Lung (tissue), 12 donors: Measurements from ENCODE around the gene PHACTR1. TPM values are rescaled to one million over a fixed set of nuclear protein-coding genes. Genes with fewer than 3 reads are reported as not detected.

ENCODE experiments used
- ATAC-seq: fragments of 200-7000 bp; cut with Tn5 transposase; one replicate; pipeline ENCODE4 v1.9.1; 2020; ENCODE audit warnings: moderate number of reproducible peaks; ENCODE audit not compliant: insufficient read depth, low FRiP score
- DNase-seq, 3 donors: peaks; one replicate each; pipeline ENCODE4 v3.0.0-alpha.2; 2013 to 2017
- H3K27ac ChIP-seq, 2 donors: one replicate each; pipeline ENCODE4 v1.5.1; 2013; ENCODE audit warnings: mild to moderate bottlenecking in 2 of 2, moderate library complexity in 2 of 2, control low read depth in 1 of 2, inconsistent platforms in 1 of 2, low read depth in 1 of 2, low read length in 1 of 2
- H3K27me3 ChIP-seq, 3 donors: one replicate each; pipeline ENCODE4 v1.5.1; 2013; ENCODE audit warnings: low read length in 2 of 3; ENCODE audit not compliant: control insufficient read depth in 3 of 3, insufficient read depth in 3 of 3
- H3K36me3 ChIP-seq, 4 donors: one replicate each; pipeline ENCODE4 v1.5.1; 2013; ENCODE audit warnings: low read length in 4 of 4, mild to moderate bottlenecking in 1 of 4, moderate library complexity in 1 of 4; ENCODE audit not compliant: control insufficient read depth in 4 of 4, insufficient read depth in 4 of 4
- H3K4me1 ChIP-seq, 5 donors: one replicate each; pipeline ENCODE4 v1.5.1; 2013; ENCODE audit warnings: low read length in 5 of 5, mild to moderate bottlenecking in 2 of 5, moderate library complexity in 1 of 5; ENCODE audit not compliant: control insufficient read depth in 5 of 5, insufficient read depth in 5 of 5
- H3K4me3 ChIP-seq: one replicate; pipeline ENCODE4 v1.5.1; 2013; ENCODE audit warnings: mild to moderate bottlenecking, control low read depth, moderate library complexity
- H3K9ac ChIP-seq, 2 donors: one replicate each; pipeline ENCODE4 v1.5.1; 2013; ENCODE audit warnings: low read length in 2 of 2, control low read depth in 1 of 2; ENCODE audit not compliant: insufficient read depth in 1 of 2
- H3K9me3 ChIP-seq, 4 donors: one replicate each; pipeline ENCODE4 v1.5.1; 2013; ENCODE audit warnings: low read length in 3 of 4, mild to moderate bottlenecking in 1 of 4, moderate library complexity in 1 of 4; ENCODE audit not compliant: control insufficient read depth in 4 of 4, insufficient read depth in 3 of 4
- WGBS, 2 donors: extraction: QIAGEN DNeasy Blood & Tissue Kit; methylation state at CpG; one replicate each; pipeline ENCODE4 v1.1.7; 2013; 5-methylcytosine and 5-hydroxymethylcytosine counted together
- polyA plus RNA-seq, 2 donors: library from polyadenylated mRNA; stranded (reverse); fragments of 200-250 nt; gene quantifications; one replicate each; pipeline ENCODE4 v1.2.1, GENCODE V29; 2013
- total RNA-seq, 2 donors: library from RNA; depleted of rRNA in 1 of 2; stranded (reverse); fragments of >200 nt in 1 of 2; gene quantifications; one replicate each; pipeline ENCODE4 v1.2.1, GENCODE V29; 2014 to 2021
- TF ChIP-seq, protein P1 (sequence below): IDR thresholded peaks from 2 replicates; pipeline ENCODE4 v1.5.1; 2012; ENCODE audit warnings: mild to moderate bottlenecking; ENCODE audit errors: control extremely low read depth, extremely low read depth
- donor health status: control.
- donor health status: control.
- donor health status: Bipolar disorder and iron deficiency.
- donor health status: healthy.
- donor health status: DM: yes; HTN: yes; CAD: no.

The PHACTR1 gene
- total and polyA plus RNA-seq, 4 donors, result 16.3 to 58.8 (median 41.9) TPM

DNA sequence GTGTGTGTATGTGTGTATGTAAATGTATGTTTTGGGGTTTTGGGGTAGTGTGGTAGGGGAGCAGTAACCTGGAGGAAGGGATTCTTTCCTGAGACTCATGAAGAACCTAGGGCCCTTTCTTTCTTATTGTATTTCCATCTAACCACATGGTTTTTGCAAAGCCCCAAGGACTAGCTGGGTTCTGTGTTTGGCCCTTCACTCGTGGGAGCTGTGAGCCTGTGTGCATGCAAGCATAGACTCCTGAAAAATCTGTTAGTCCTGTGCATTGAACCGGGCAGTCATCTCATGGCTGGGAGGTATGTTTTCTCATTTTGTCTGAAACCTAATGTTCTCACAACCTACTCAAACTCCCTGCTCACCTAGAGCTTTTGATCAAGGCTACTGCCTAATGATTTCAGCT, 219.1 kb downstream of the PHACTR1 start:
- WGBS, 2 donors, result 85 to 92% methylated on average over 2 of the region's 2 CpGs
- TF ChIP-seq, protein P1, sequence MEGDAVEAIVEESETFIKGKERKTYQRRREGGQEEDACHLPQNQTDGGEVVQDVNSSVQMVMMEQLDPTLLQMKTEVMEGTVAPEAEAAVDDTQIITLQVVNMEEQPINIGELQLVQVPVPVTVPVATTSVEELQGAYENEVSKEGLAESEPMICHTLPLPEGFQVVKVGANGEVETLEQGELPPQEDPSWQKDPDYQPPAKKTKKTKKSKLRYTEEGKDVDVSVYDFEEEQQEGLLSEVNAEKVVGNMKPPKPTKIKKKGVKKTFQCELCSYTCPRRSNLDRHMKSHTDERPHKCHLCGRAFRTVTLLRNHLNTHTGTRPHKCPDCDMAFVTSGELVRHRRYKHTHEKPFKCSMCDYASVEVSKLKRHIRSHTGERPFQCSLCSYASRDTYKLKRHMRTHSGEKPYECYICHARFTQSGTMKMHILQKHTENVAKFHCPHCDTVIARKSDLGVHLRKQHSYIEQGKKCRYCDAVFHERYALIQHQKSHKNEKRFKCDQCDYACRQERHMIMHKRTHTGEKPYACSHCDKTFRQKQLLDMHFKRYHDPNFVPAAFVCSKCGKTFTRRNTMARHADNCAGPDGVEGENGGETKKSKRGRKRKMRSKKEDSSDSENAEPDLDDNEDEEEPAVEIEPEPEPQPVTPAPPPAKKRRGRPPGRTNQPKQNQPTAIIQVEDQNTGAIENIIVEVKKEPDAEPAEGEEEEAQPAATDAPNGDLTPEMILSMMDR, result no peak
- Histone ChIP-seq H3K9me3 (no peaks in the 10 kb centered on the region), H3K27ac (no peak overlapping the region), H3K4me1 (no peaks in the 10 kb centered on the region), H3K4me3 (no peak overlapping the region), H3K36me3 (no peaks in the 10 kb centered on the region), H3K9ac (no peak overlapping the region), H3K27me3 (no peaks in the 10 kb centered on the region)
- DNase-seq (no peak), ATAC-seq (no peak)

DNA sequence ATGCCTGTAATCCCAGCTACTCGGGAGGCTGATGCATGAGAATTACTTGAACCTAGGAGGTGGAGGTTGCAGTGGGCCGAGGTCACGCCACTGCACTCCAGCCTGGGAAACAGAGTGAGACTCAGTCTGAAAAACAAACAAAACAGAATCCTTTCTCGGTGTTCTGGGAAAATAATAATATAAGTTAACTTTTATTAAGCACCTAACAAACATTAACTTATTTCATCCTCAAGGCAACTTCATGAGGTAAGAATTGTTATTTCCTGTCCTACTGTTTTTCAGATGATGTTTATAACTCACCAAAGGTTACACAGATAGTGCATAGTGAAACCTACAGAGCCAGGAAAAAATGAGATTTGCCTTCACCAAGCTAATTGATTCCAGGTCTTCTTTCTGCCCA, 221.4 kb downstream of the PHACTR1 start:
- DNase-seq, result no peak
- Histone ChIP-seq H3K36me3 (no peaks in the 10 kb centered on the region), H3K4me3 (no peak overlapping the region), H3K9ac (no peak overlapping the region), H3K27ac (no peak overlapping the region), H3K4me1 (peaks cover 0 to 3% (median 0%) of the 10 kb centered on the region in 5 donors), H3K27me3 (no peaks in the 10 kb centered on the region), H3K9me3 (no peaks in the 10 kb centered on the region)
- TF ChIP-seq, protein P1, result no peak
- ATAC-seq, result no peak
- 93 to 94% methylated on average over 4 of the region's 4 CpGs for WGBS, 2 donors

DNA sequence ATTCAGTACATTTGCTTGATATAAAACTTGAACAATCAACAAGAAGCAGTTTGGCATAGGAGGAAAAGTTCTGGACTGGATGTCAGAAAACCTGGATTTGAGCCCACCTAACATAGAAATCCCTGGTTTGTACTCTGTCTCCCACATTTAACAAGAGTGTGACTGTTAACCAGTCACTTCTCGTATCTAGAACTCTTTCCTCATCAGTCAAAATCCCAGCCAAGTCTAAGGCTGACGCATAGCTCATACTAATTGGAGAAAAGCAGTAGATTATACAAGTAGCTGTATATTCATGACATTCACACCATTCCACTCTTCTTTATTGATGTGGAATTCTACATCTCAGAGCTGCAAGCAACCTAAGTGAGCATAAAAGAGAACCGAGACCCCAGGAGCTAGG, 222.7 kb downstream of the PHACTR1 start:
- Histone ChIP-seq H3K9me3 (no peaks in the 10 kb centered on the region), H3K27ac (no peak overlapping the region), H3K27me3 (no peaks in the 10 kb centered on the region), H3K36me3 (no peaks in the 10 kb centered on the region), H3K4me1 (peaks cover 0 to 3% (median 0%) of the 10 kb centered on the region in 5 donors), H3K9ac (no peak overlapping the region), H3K4me3 (no peak overlapping the region)
- DNase-seq (no peak), ATAC-seq (no peak)
- 86 to 88% methylated on average over 3 of the region's 3 CpGs for WGBS, 2 donors
- TF ChIP-seq, protein P1, result no peak

DNA sequence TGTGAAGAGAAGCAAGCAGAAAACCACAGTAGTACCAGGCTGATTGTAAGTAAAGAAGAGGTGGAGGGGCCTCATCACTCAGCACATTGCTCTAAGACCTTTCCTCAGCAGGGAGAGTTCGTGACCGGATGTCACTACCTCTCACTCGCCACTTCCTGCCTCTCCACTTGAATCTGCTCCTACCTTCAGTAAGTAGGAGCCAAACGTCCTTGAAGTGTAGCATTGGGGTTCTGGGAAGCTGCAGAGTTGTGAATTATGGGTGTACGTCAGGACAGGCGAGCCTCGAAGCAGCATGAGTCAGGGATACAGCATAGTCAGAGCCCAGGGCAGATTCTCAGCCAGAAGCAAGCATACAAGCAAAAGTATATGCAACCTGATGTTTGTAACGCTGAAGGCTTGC, 224.9 kb downstream of the PHACTR1 start:
- WGBS, 2 donors, result 33 to 36% methylated on average over 8 of the region's 8 CpGs
- no peak overlapping the region for H3K4me3 ChIP-seq
- H3K36me3 ChIP-seq, result no peaks in the 10 kb centered on the region
- no peaks in the 10 kb centered on the region for H3K9me3 ChIP-seq
- no peak overlapping the region for H3K9ac ChIP-seq
- no peaks in the 10 kb centered on the region for H3K27me3 ChIP-seq
- H3K4me1 ChIP-seq, result peaks cover 0 to 3% (median 0%) of the 10 kb centered on the region in 5 donors
- ATAC-seq (no peak), DNase-seq (no peak)
- no peak overlapping the region for H3K27ac ChIP-seq
- TF ChIP-seq, protein P1, result no peak
